ENCODE data around the gene ARHGEF33.

The ARHGEF33 gene

GRCh38 chr2:38889575-38889974, at the start of gene ARHGEF33:
Gene ARHGEF33, plus strand, starts transcription at chr2:38889875. Its CDS starts 29,573 bp downstream, at chr2:38919448.
- no peak for TF ChIP-seq ZNF274 (IDR thresholded peaks at IDR 0.05; ENCODE audit: low read depth, low read length)

GRCh38 chr2:38850045-38850444, 39.6 kb upstream of the ARHGEF33 start:
- no peak for TF ChIP-seq ZNF274 (IDR thresholded peaks at IDR 0.05; ENCODE audit: low read depth, low read length)
- H3K4me3 ChIP-seq (ENCODE audit: low read length): no peak overlapping the region

More at GRCh38 chr2:38889575-38889974, at the start of gene ARHGEF33:
- no peak within 1 kb of the TSS for H3K4me3 ChIP-seq (ENCODE audit: low read length)

DNA sequence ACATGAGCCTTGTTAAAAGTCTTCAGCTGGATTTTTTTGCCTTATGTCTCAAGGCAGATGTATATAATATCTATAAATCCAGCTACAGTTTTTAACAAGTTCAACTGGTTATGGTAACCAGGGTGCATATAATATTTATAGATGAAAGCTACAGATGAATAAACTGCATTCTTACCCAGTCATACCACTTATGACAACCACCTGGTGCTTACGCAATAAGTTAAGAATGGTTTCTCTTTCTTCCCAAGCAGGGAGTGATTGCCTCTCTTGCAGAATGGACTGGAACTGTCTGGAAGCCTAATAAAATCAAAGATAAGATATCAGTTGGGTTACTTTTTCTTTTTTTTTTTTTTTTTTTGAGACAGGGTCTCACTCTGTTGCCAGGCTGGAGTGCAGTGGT, 33.5 kb upstream of the ARHGEF33 start:
- no peak for TF ChIP-seq ZNF274 (IDR thresholded peaks at IDR 0.05; ENCODE audit: low read depth, low read length)
- H3K4me3 ChIP-seq (ENCODE audit: low read length): no peak overlapping the region

DNA sequence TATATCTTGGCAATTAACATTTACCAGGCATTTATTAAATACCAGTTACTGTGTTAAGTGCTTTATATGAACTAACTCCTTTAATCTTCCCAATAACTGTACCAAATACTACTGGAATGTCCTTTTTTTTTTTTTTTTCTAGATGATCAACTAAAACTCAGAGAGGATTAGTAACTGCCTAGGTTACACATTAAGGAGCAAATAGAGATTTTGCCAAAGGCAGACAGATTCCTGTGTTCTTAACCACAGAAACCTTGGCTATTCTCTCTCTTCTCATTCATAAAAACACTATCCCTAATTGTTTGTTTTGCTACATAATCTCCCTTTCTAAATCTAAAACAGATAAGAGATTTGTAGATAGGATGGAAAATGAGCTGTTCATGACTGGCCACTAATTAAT, 27.2 kb upstream of the ARHGEF33 start:
- no peak for TF ChIP-seq ZNF274 (IDR thresholded peaks at IDR 0.05; ENCODE audit: low read depth, low read length)
- no peak overlapping the region for H3K4me3 ChIP-seq (ENCODE audit: low read length)

DNA sequence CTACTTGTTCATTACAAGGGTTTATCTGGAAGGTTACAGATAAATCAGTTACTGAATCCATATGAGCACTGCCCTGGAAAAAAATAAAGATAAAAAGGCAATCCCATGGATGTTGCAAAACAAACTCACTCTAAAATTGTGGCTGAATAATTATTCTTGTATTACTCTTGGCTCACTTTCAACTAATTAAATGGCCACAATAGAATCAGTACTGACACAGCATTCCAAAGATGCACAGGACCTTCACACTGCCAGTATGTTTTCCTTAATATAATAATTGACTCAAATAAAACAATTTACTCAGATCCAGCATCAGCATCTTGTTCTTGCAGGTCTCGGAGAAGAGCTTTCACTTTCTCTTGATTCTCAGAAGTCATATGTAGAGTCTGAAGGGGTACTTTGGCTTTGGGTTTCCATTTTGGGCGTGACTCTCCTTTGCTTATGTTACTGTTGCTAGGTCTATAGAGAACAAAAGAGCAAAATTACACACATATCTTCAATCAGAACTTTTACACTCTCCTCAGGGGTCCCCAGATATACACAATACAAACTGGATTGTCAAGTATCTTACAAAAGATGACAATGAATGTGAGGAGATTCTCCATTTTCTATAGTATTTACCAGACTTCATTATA, 26.5 kb upstream of the ARHGEF33 start:
- TF ChIP-seq ZNF274 (IDR thresholded peaks at IDR 0.05; ENCODE audit: low read depth, low read length): no peak
- H3K4me3 ChIP-seq (ENCODE audit: low read length): no peak overlapping the region

DNA sequence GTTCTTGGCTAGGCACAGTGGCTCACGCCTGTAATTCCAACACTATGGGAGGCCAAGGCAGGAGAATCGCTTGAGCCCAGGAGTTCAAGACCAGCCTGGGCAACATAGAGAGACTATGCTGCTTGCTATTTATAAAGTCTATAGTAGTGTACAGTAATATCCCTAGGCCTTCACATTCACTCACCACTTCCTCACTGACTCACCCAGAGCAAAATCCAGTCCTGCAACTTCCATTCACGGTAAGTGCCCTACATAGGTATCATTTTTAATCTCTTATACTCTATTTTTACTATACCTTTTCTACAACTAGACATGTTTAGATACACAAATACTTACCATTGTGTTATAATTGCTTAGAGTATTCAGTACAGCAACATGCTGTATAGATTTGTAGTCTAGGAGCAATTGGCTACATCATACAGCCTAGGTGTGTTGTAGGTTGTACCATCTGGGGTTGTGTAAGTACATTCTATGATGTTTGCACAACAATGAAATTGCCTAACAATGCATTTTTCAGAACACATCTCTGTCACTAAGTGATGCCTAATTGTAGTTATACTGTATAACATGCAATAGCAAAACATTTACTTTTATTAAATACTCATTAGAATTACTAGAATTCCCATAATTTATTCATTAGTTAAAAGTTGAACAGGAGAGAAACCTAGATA, 22.8 kb upstream of the ARHGEF33 start:
- TF ChIP-seq ZNF274 (IDR thresholded peaks at IDR 0.05; ENCODE audit: low read depth, low read length): no peak
- no peak overlapping the region for H3K4me3 ChIP-seq (ENCODE audit: low read length)

GRCh38 chr2:38871432-38871831, 18.2 kb upstream of the ARHGEF33 start:
- no peak overlapping the region for H3K4me3 ChIP-seq (ENCODE audit: low read length)
- no peak for TF ChIP-seq ZNF274 (IDR thresholded peaks at IDR 0.05; ENCODE audit: low read depth, low read length)

- TF ChIP-seq ZNF274 (IDR thresholded peaks at IDR 0.05; ENCODE audit: low read depth, low read length): no peak
- no peak overlapping the region for H3K4me3 ChIP-seq (ENCODE audit: low read length)
These were observed 15.9 kb upstream of the ARHGEF33 start for GRCh38 chr2:38873763-38874162.

DNA sequence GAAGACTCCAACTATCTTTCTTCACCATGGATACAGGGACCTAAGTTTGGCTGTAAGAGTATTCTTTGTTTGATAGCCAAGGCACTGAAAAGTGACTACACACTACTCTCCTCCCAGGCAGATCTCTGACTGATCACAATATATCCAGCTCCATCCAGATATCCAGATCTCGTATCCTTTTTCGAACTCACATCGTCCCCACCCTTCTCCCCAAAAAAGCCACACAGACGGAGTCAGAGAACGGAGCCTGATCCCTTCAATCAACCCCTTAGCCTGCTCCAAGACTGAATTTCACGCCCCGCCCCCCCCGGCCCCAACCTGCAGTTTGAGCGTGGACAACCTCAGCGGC, 14.5 kb upstream of the ARHGEF33 start:
- no peak for TF ChIP-seq ZNF274 (IDR thresholded peaks at IDR 0.05; ENCODE audit: low read depth, low read length)
- H3K4me3 ChIP-seq (ENCODE audit: low read length): peak overlapping the region; percentile 73

GRCh38 chr2:38875576-38876367, 13.9 kb upstream of the ARHGEF33 start, which contains the start of the genes DHX57 and MORN2:
Gene DHX57, minus strand, starts transcription at chr2:38875934. Its CDS starts 7,529 bp downstream, at chr2:38868405.
Gene MORN2, plus strand, starts transcription at chr2:38875976.
- TF ChIP-seq ZNF274 (IDR thresholded peaks at IDR 0.05; ENCODE audit: low read depth, low read length): no peak
- H3K4me3 ChIP-seq (ENCODE audit: low read length): peak within 1 kb of the TSS; percentile 73

GRCh38 chr2:38876407-38876806, 13.3 kb upstream of the ARHGEF33 start:
- TF ChIP-seq ZNF274 (IDR thresholded peaks at IDR 0.05; ENCODE audit: low read depth, low read length): no peak

DNA sequence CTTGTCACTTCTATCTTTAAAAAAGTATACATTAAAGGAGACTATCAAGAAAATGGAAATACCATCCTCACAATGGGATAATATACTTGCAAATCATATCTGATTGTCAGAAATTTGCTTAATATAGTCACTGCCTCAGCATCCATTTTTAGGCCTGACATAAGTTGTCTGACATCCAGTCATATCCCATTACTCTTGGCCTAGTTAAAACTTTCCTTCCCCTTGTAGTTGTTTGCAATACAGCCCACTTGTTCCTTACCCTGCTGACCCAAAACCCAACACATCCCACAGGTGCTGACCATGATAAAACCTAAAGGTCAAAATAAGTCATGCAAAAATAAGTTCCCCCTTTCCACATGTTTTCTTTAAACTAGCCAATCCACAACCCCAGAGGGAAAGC, 3.6 kb upstream of the ARHGEF33 start:
- no peak for TF ChIP-seq ZNF274 (IDR thresholded peaks at IDR 0.05; ENCODE audit: low read depth, low read length)
- no peak overlapping the region for H3K4me3 ChIP-seq (ENCODE audit: low read length)

More at GRCh38 chr2:38876407-38876806, 13.3 kb upstream of the ARHGEF33 start:
- H3K4me3 ChIP-seq (ENCODE audit: low read length): peak overlapping the region; percentile 73

DNA sequence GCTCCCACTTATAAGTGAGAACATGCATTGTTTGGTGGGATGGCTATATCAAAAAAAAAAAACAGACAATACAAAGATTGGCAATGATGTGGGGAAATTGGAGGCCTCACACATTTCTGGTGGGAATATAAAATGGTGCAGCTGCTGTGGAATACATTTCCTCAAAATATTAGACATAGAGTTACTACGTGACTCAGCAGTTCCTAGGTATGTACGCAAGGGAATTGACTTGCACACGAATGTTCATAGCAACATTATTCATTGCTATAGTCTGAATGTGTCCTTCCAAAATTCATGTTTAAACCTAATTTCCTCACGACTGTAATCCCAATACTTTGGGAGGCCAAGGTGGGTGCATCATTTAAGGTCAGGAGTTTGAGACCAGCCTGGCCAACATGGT, 2.3 kb upstream of the ARHGEF33 start:
- no peak overlapping the region for H3K4me3 ChIP-seq (ENCODE audit: low read length)
- no peak for TF ChIP-seq ZNF274 (IDR thresholded peaks at IDR 0.05; ENCODE audit: low read depth, low read length)

GRCh38 chr2:38887902-38888554, 1.6 kb upstream of the ARHGEF33 start:
- H3K4me3 ChIP-seq (ENCODE audit: low read length): no peak overlapping the region
- TF ChIP-seq ZNF274 (IDR thresholded peaks at IDR 0.05; ENCODE audit: low read depth, low read length): no peak

Data from GM08714 (cell line).